ENCODE results near the gene POLA1. TPM values are rescaled to one million over a fixed set of nuclear protein-coding genes. Genes with fewer than 3 reads are reported as not detected.

Gene POLA1
- total RNA-seq, 4 donors from 2014 or later = 10.1 to 15.3 (median 13.1) TPM

GRCh38 chrX:24696294-24696693 is 2.6 kb downstream of the POLA1 start:
- no peak for DNase-seq (ENCODE audit: low spot score in 2 of 2)
- TF ChIP-seq POLR2AphosphoS5 (IDR thresholded peaks at IDR 0.05) = no peak
- no peak for TF ChIP-seq EP300 (IDR thresholded peaks at IDR 0.05)
- no peak for TF ChIP-seq CTCF (IDR thresholded peaks at IDR 0.05)
- TF ChIP-seq POLR2A (IDR thresholded peaks at IDR 0.05) = no peak
- WGBS = 55% methylated on average over 6 of the region's 6 CpGs
- H3K27me3 ChIP-seq = no peaks in the 10 kb centered on the region
- H3K27ac ChIP-seq = no peak overlapping the region
- no peak overlapping the region for H3K4me3 ChIP-seq
- no peaks in the 10 kb centered on the region for H3K9me3 ChIP-seq
- peaks cover 6% of the 10 kb centered on the region for H3K4me1 ChIP-seq
- H3K36me3 ChIP-seq = peaks cover 8% of the 10 kb centered on the region

GRCh38 chrX:24702362-24703184 is 8.9 kb downstream of the POLA1 start:
- peaks cover 19% of the 10 kb centered on the region for H3K36me3 ChIP-seq

GRCh38 chrX:24703185-24703494 is 9.4 kb downstream of the POLA1 start:
- Histone ChIP-seq H3K4me1 (no peaks in the 10 kb centered on the region), H3K27me3 (no peaks in the 10 kb centered on the region), H3K9me3 (no peaks in the 10 kb centered on the region), H3K36me3 (peaks cover 19% of the 10 kb centered on the region), H3K27ac (no peak overlapping the region), H3K4me3 (no peak overlapping the region)
- DNase-seq (ENCODE audit: low spot score in 2 of 2) = no peak
- TF ChIP-seq POLR2AphosphoS5 (IDR thresholded peaks at IDR 0.05) = no peak
- TF ChIP-seq CTCF (IDR thresholded peaks at IDR 0.05) = no peak
- no peak for TF ChIP-seq EP300 (IDR thresholded peaks at IDR 0.05)
- 74% methylated on average over 5 of the region's 5 CpGs for WGBS

More at GRCh38 chrX:24702362-24703184, 8.9 kb downstream of the POLA1 start:
- H3K27me3 ChIP-seq = no peaks in the 10 kb centered on the region
- H3K27ac ChIP-seq = no peak overlapping the region
- no peak for DNase-seq (ENCODE audit: low spot score in 2 of 2)
- H3K4me3 ChIP-seq = no peak overlapping the region
- no peaks in the 10 kb centered on the region for H3K9me3 ChIP-seq
- WGBS = 87% methylated on average over 3 of the region's 3 CpGs
- H3K4me1 ChIP-seq = no peaks in the 10 kb centered on the region
- TF ChIP-seq EP300 (IDR thresholded peaks at IDR 0.05) (no peak), POLR2A (IDR thresholded peaks at IDR 0.05) (no peak), POLR2AphosphoS5 (IDR thresholded peaks at IDR 0.05) (no peak), CTCF (IDR thresholded peaks at IDR 0.05) (no peak)

DNA sequence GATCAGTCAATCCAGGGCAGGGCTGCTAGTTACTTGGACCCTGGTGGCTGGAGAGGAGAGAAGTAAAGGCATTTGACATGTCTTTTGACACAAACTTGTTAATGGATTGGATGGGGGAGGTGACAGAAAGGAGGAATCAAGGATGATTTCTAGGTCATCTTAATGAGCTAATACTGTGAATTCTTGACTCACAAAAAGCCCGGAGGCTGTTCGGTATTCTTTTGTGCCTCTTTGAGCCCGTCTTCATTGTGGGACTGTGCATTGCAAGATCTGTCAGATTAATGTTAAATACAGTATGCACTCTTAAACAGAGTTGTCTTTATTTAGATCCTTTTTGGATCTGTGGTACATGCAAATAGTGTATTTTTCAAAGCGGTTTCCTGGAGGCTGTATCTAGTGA is 25.1 kb downstream of the POLA1 start:
- TF ChIP-seq CTCF (IDR thresholded peaks at IDR 0.05) (no peak), POLR2A (IDR thresholded peaks at IDR 0.05) (no peak), POLR2AphosphoS5 (IDR thresholded peaks at IDR 0.05) (no peak), EP300 (IDR thresholded peaks at IDR 0.05) (no peak)
- H3K4me1 ChIP-seq = no peaks in the 10 kb centered on the region
- no peaks in the 10 kb centered on the region for H3K27me3 ChIP-seq
- WGBS = 80% methylated on average over 4 of the region's 4 CpGs
- no peaks in the 10 kb centered on the region for H3K9me3 ChIP-seq
- H3K27ac ChIP-seq = no peak overlapping the region
- peaks cover 18% of the 10 kb centered on the region for H3K36me3 ChIP-seq
- no peak overlapping the region for H3K4me3 ChIP-seq
- no peak for DNase-seq (ENCODE audit: low spot score in 2 of 2)

DNA sequence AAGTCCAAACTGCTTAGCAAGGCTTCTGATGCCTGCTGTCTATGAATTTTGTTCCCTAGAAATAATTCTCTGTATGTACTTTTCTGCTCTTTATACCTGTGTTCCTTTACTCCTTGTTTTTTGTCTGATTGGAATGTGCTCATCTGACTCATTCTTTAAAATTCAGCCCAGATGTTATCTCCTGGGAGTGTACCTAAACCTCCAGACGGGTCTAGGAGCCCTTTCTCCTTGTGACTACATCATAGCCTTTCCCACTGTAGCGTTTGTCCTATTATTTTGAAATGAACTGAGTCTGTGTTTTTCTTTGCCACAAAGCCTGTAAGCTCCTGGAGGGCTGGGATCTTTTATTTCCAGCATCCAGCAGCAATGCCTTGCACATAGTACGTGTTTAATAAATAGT is 26.3 kb downstream of the POLA1 start:
- DNase-seq (ENCODE audit: low spot score in 2 of 2) = no peak
- WGBS = 24% methylated on average over 3 of the region's 3 CpGs
- Histone ChIP-seq H3K27ac (no peak overlapping the region), H3K4me1 (no peaks in the 10 kb centered on the region), H3K4me3 (no peak overlapping the region), H3K9me3 (no peaks in the 10 kb centered on the region), H3K27me3 (no peaks in the 10 kb centered on the region), H3K36me3 (peaks cover 18% of the 10 kb centered on the region)
- TF ChIP-seq POLR2AphosphoS5 (IDR thresholded peaks at IDR 0.05) (no peak), POLR2A (IDR thresholded peaks at IDR 0.05) (no peak), EP300 (IDR thresholded peaks at IDR 0.05) (no peak), CTCF (IDR thresholded peaks at IDR 0.05) (no peak)
